ENCODE data around the gene FOCAD.

The FOCAD gene

DNA sequence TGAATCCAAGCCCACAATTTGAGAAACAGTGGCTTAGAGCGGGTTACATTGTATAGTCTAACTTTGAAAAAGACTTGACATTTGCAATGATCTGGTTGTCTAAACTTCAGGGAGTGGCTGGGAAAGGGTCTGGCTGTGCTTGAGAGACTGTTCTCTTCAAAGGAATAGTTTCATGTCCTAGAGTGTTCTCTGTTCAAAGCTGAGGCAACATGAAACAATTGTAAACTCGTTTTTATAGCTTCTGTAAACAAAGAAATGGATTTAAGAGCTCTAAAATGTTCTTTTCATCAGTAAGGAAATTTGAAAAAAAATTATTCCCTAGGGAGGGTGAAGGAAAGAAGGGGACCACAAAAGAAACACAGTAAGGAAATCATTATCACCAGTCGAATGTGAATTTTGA is 41.6 kb downstream of the FOCAD start:
- Histone ChIP-seq H2AFZ (no peak overlapping the region), H3K9ac (no peak overlapping the region), H3K9me3 (ENCODE audit: control insufficient read depth, low read length) (no peaks in the 10 kb centered on the region), H3K27me3 (ENCODE audit: control insufficient read depth, insufficient read depth, low read length) (no peaks in the 10 kb centered on the region), H3K36me3 (ENCODE audit: control insufficient read depth, insufficient read depth, low read length) (no peaks in the 10 kb centered on the region), H3K4me1 (no peaks in the 10 kb centered on the region), H3K4me3 (ENCODE audit: low read depth, low read length) (no peak overlapping the region), H3K27ac (no peak overlapping the region), H3K79me2 (no peaks in the 10 kb centered on the region), H3K4me2 (ENCODE audit: low read length) (no peak overlapping the region)
- TF ChIP-seq, protein P1, sequence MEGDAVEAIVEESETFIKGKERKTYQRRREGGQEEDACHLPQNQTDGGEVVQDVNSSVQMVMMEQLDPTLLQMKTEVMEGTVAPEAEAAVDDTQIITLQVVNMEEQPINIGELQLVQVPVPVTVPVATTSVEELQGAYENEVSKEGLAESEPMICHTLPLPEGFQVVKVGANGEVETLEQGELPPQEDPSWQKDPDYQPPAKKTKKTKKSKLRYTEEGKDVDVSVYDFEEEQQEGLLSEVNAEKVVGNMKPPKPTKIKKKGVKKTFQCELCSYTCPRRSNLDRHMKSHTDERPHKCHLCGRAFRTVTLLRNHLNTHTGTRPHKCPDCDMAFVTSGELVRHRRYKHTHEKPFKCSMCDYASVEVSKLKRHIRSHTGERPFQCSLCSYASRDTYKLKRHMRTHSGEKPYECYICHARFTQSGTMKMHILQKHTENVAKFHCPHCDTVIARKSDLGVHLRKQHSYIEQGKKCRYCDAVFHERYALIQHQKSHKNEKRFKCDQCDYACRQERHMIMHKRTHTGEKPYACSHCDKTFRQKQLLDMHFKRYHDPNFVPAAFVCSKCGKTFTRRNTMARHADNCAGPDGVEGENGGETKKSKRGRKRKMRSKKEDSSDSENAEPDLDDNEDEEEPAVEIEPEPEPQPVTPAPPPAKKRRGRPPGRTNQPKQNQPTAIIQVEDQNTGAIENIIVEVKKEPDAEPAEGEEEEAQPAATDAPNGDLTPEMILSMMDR (IDR thresholded peaks at IDR 0.05) = no peak

DNA sequence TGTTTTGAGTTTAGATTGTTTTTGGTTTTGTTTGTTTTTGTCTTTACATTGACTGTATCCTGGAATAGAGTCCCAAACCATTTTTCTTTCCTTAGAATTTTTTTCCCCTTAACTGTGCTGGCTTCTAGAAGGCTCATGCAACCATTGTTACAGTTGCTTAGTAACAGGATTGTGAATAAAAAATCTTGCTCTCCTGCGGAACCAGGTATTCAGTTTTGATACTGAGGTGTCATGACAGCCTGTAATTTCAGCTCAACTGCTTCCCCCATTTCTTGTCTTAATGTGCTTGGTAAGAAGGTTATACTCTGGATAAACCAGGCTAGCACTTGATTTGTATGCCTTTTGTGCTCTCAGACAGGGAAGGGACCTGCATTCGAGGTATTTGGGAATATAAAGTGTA is 42.1 kb downstream of the FOCAD start:
- Histone ChIP-seq H2AFZ (no peak overlapping the region), H3K4me3 (ENCODE audit: low read depth, low read length) (no peak overlapping the region), H3K9ac (no peak overlapping the region), H3K4me2 (ENCODE audit: low read length) (no peak overlapping the region), H3K36me3 (ENCODE audit: control insufficient read depth, insufficient read depth, low read length) (no peaks in the 10 kb centered on the region), H3K79me2 (no peaks in the 10 kb centered on the region), H3K27ac (no peak overlapping the region), H3K27me3 (ENCODE audit: control insufficient read depth, insufficient read depth, low read length) (no peaks in the 10 kb centered on the region), H3K9me3 (ENCODE audit: control insufficient read depth, low read length) (no peaks in the 10 kb centered on the region), H3K4me1 (no peaks in the 10 kb centered on the region)
- TF ChIP-seq, protein P1 (IDR thresholded peaks at IDR 0.05) = no peak

GRCh38 chr9:20728493-20729220 is 44.6 kb downstream of the FOCAD start:
- H3K4me2 ChIP-seq (ENCODE audit: low read length) = no peak overlapping the region
- no peaks in the 10 kb centered on the region for H3K27me3 ChIP-seq (ENCODE audit: control insufficient read depth, insufficient read depth, low read length)
- TF ChIP-seq, protein P1 (IDR thresholded peaks at IDR 0.05) = no peak
- no peak overlapping the region for H3K27ac ChIP-seq
- no peaks in the 10 kb centered on the region for H3K4me1 ChIP-seq
- H3K4me3 ChIP-seq (ENCODE audit: low read depth, low read length) = no peak overlapping the region
- no peak overlapping the region for H2AFZ ChIP-seq
- no peaks in the 10 kb centered on the region for H3K9me3 ChIP-seq (ENCODE audit: control insufficient read depth, low read length)
- H3K9ac ChIP-seq = no peak overlapping the region
- no peaks in the 10 kb centered on the region for H3K79me2 ChIP-seq
- H3K36me3 ChIP-seq (ENCODE audit: control insufficient read depth, insufficient read depth, low read length) = no peaks in the 10 kb centered on the region

- no peaks in the 10 kb centered on the region for H3K9me3 ChIP-seq (ENCODE audit: control insufficient read depth, low read length)
- H3K4me2 ChIP-seq (ENCODE audit: low read length) = no peak overlapping the region
- H3K27ac ChIP-seq = no peak overlapping the region
- no peak overlapping the region for H3K9ac ChIP-seq
- no peak overlapping the region for H3K4me3 ChIP-seq (ENCODE audit: low read depth, low read length)
- TF ChIP-seq, protein P1 (IDR thresholded peaks at IDR 0.05) = no peak
- no peaks in the 10 kb centered on the region for H3K4me1 ChIP-seq
- H2AFZ ChIP-seq = no peak overlapping the region
- no peaks in the 10 kb centered on the region for H3K79me2 ChIP-seq
- no peaks in the 10 kb centered on the region for H3K27me3 ChIP-seq (ENCODE audit: control insufficient read depth, insufficient read depth, low read length)
- H3K36me3 ChIP-seq (ENCODE audit: control insufficient read depth, insufficient read depth, low read length) = no peaks in the 10 kb centered on the region
Measured at GRCh38 chr9:20729523-20729922, 45.5 kb downstream of the FOCAD start.

DNA sequence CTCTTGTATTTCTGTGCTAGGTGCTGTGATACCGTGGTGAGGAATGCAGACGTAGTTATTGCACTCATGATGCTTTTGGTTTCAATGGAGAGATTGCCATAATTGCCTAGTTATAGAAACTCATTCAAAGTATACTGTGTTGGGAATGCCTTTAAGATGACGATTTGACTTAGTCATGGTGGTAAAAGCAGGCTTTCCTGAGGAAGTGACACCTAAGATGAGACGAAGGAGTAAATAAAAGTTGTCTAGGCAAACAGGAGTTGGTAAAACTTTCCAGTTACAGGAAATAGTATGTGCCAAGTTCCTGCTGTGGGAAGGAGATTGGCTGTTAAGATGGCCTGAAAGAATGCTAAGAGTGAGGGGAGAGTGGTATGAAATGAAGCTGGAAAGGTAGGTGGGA is 48.1 kb downstream of the FOCAD start:
- Histone ChIP-seq H3K79me2 (no peaks in the 10 kb centered on the region), H3K27me3 (ENCODE audit: control insufficient read depth, insufficient read depth, low read length) (no peaks in the 10 kb centered on the region), H3K4me2 (ENCODE audit: low read length) (no peak overlapping the region), H2AFZ (no peak overlapping the region), H3K4me3 (ENCODE audit: low read depth, low read length) (no peak overlapping the region), H3K4me1 (no peaks in the 10 kb centered on the region), H3K9ac (no peak overlapping the region), H3K36me3 (ENCODE audit: control insufficient read depth, insufficient read depth, low read length) (no peaks in the 10 kb centered on the region), H3K9me3 (ENCODE audit: control insufficient read depth, low read length) (no peaks in the 10 kb centered on the region), H3K27ac (no peak overlapping the region)
- TF ChIP-seq, protein P1 (IDR thresholded peaks at IDR 0.05) = no peak
